Measurements from ENCODE around the gene S100A1.

GRCh38 chr1:153635872-153636271 lies 7.6 kb downstream of the S100A1 start:
- TF ChIP-seq CTCF (IDR thresholded peaks at IDR 0.05; ENCODE audit: low read depth, low read length, poor library complexity, severe bottlenecking) (no peak), EZH2phosphoT487 (IDR thresholded peaks at IDR 0.05; ENCODE audit: borderline replicate concordance, low read length) (no peak)
